Transverse colon (tissue), 4 donors: ENCODE results near the gene BCKDHA.

Source experiments
- POLR2A ChIP-seq: fragments of 450-650 bp; IDR thresholded peaks from one replicate; pipeline ENCODE4 v1.6.1; 2016; ENCODE audit warnings: antibody characterized with exemption, mild to moderate bottlenecking, moderate library complexity
- POLR2AphosphoS5 ChIP-seq, 3 donors: sonication (generic); formaldehyde crosslinking; IDR thresholded peaks; one replicate each; pipeline ENCODE4 v1.6.1; 2016; ENCODE audit warnings: antibody characterized with exemption in 3 of 3
- TF ChIP-seq, protein P1 (sequence below), 5 experiments: fragments of 200-600 bp in 3 of 5; fragments of 450-650 bp in 2 of 5; sonication (generic) in 3 of 5; IDR thresholded peaks; 1 replicate in 2 of 5; 2 replicates in 3 of 5; pipeline ENCODE4 v1.5.1; 2016 to 2017; ENCODE audit warnings: antibody characterized with exemption in 5 of 5, inconsistent platforms in 3 of 5, mild to moderate bottlenecking in 2 of 5, moderate library complexity in 1 of 5

DNA sequence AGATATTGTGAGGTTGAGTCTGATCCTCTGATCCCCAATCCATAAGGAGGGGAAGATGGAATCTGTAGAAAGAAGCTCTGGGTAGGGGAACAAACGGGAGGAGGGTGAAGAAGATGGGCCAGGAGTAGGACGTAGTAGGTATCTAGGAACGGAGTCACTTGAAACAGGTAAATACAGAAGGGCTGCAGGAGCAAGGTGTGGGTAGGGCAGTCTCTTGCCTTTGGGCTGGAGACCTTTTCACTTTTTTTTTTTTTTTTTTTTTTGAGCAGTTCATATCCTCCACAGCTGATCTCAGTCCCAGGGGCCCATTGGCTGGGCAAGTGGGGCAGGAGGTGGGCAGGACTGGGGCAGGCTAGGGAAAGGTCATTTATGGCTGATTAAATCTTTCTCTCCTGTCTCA is 1.5 kb downstream of the BCKDHA start:
- TF ChIP-seq, protein P1, sequence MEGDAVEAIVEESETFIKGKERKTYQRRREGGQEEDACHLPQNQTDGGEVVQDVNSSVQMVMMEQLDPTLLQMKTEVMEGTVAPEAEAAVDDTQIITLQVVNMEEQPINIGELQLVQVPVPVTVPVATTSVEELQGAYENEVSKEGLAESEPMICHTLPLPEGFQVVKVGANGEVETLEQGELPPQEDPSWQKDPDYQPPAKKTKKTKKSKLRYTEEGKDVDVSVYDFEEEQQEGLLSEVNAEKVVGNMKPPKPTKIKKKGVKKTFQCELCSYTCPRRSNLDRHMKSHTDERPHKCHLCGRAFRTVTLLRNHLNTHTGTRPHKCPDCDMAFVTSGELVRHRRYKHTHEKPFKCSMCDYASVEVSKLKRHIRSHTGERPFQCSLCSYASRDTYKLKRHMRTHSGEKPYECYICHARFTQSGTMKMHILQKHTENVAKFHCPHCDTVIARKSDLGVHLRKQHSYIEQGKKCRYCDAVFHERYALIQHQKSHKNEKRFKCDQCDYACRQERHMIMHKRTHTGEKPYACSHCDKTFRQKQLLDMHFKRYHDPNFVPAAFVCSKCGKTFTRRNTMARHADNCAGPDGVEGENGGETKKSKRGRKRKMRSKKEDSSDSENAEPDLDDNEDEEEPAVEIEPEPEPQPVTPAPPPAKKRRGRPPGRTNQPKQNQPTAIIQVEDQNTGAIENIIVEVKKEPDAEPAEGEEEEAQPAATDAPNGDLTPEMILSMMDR (IDR thresholded peaks at IDR 0.05), result no peak
- no peak for TF ChIP-seq POLR2A
- no peak for TF ChIP-seq POLR2AphosphoS5 (IDR thresholded peaks at IDR 0.05)
